Measurements from ENCODE around the gene ATP8A2.

DNA sequence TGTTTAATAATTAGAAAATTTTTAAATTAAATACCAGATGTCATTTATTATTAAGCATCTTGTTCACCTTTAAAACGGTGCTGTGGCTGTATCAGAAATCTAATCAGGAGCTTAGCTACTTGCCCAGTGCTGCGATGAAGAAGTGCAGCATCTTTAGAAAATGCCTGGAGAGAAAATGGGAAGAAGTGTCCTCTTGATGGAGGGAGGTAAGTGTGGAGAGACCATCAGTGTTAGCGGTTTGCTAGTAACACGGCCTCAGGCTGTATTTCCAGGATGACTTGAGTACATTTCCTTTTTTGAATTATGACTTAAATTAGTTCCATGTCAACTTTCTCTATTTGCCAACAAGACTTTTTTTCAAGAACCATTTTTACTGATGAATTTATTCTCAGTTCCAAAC is 605.9 kb downstream of the ATP8A2 start:
- no peak for TF ChIP-seq SUZ12 (IDR thresholded peaks at IDR 0.05; ENCODE audit: extremely low read depth, insufficient read depth, insufficient read length)
- TF ChIP-seq YY1 (IDR thresholded peaks at IDR 0.05; ENCODE audit: insufficient read depth, insufficient read length): no peak
- TF ChIP-seq ZNF274 (IDR thresholded peaks at IDR 0.05; ENCODE audit: low read depth, low read length): no peak

Data from NT2/D1 (cell line).